WERI-Rb-1 (cell line): Measurements from ENCODE around the gene MPO.

ENCODE experiments used
- DNase-seq: peaks from one replicate; pipeline ENCODE4 v3.0.0-alpha.2; 2020
- H3K27ac ChIP-seq: fragments of 250-450 bp; sonication (Bioruptor Pico); 2 replicates; pipeline ENCODE4 v1.5.1; 2020; ENCODE audit warnings: mild to moderate bottlenecking, moderate library complexity
- H3K27me3 ChIP-seq: fragments of 250-450 bp; sonication (Bioruptor Pico); 2 replicates; pipeline ENCODE4 v1.5.1; 2021; ENCODE audit warnings: mild to moderate bottlenecking, low read depth, moderate library complexity; ENCODE audit not compliant: insufficient read depth, severe bottlenecking
- H3K36me3 ChIP-seq: fragments of 250-450 bp; sonication (Bioruptor Pico); 2 replicates; pipeline ENCODE4 v1.5.1; 2020; ENCODE audit warnings: mild to moderate bottlenecking, moderate library complexity
- H3K4me3 ChIP-seq: 2 replicates; pipeline ENCODE4 v1.5.1; 2011; ENCODE audit warnings: low read depth, mild to moderate bottlenecking, control low read depth, low read length
- H3K9me3 ChIP-seq: fragments of 250-450 bp; sonication (Bioruptor Pico); 2 replicates; pipeline ENCODE4 v1.5.1; 2021; ENCODE audit warnings: mild to moderate bottlenecking, moderate library complexity; ENCODE audit not compliant: severe bottlenecking
- CTCF ChIP-seq: IDR thresholded peaks from 2 replicates; pipeline ENCODE4 v1.5.1; 2011; ENCODE audit warnings: low read depth, mild to moderate bottlenecking, control low read depth, inconsistent platforms, low read length

The MPO gene

GRCh38 chr17:58280480-58281217 lies at the start of gene MPO:
Gene MPO, minus strand, starts transcription at chr17:58280935. Its CDS starts 177 bp downstream, at chr17:58280758.
- peak; percentile 35 for DNase-seq
- no peaks in the 10 kb centered on the region for H3K27me3 ChIP-seq
- H3K9me3 ChIP-seq = peaks cover 4% of the 10 kb centered on the region
- peak within 1 kb of the TSS; percentile 17; the same call in 1 of the 2 replicates for H3K27ac ChIP-seq
- H3K36me3 ChIP-seq = no peaks in the 10 kb centered on the region
- TF ChIP-seq CTCF = no peak
- no peak within 1 kb of the TSS for H3K4me3 ChIP-seq

- no peaks in the 10 kb centered on the region for H3K36me3 ChIP-seq
- no peaks in the 10 kb centered on the region for H3K9me3 ChIP-seq
- no peaks in the 10 kb centered on the region for H3K27me3 ChIP-seq
- TF ChIP-seq CTCF = no peak
- no peak for DNase-seq
- no peak overlapping the region for H3K4me3 ChIP-seq
- H3K27ac ChIP-seq = no peak overlapping the region
Observed at GRCh38 chr17:58329810-58330537, 49.2 kb upstream of the MPO start.

GRCh38 chr17:58329035-58329809 lies 48.5 kb upstream of the MPO start:
- no peaks in the 10 kb centered on the region for H3K9me3 ChIP-seq
- H3K36me3 ChIP-seq = no peaks in the 10 kb centered on the region
- H3K27me3 ChIP-seq = no peaks in the 10 kb centered on the region
- DNase-seq = peak; percentile 61
- H3K27ac ChIP-seq = no peak overlapping the region
- no peak overlapping the region for H3K4me3 ChIP-seq
- peak; percentile 60 for TF ChIP-seq CTCF

GRCh38 chr17:58328195-58329034 lies 47.7 kb upstream of the MPO start, which contains the start of gene TSPOAP1:
Gene TSPOAP1, minus strand, starts transcription at chr17:58328795. Its CDS starts 875 bp downstream, at chr17:58327920.
- TF ChIP-seq CTCF = no peak
- H3K4me3 ChIP-seq = no peak within 1 kb of the TSS
- H3K36me3 ChIP-seq = no peaks in the 10 kb centered on the region
- H3K27ac ChIP-seq = no peak within 1 kb of the TSS
- DNase-seq = no peak
- H3K27me3 ChIP-seq = no peaks in the 10 kb centered on the region
- no peaks in the 10 kb centered on the region for H3K9me3 ChIP-seq
